Nucleus accumbens (tissue), 56 donors: ENCODE data around the gene ATP8A1.
"Not testable (repeated sequence)": the region's sequence is repeated elsewhere in the genome, so short reads cannot be mapped to it uniquely, and the experiment has no call there.

ENCODE experiments used
- DNase-seq, 56 donors: peaks; one replicate each; lab custom pipeline; 2025; lab: John Stamatoyannopoulos, UW

The ATP8A1 gene

GRCh38 chr4:42480717-42481116 lies 176.2 kb downstream of the ATP8A1 start:
- DNase-seq: no peak

GRCh38 chr4:42480281-42480680 lies 176.6 kb downstream of the ATP8A1 start:
- DNase-seq: no peak

GRCh38 chr4:42478946-42479345 lies 178.0 kb downstream of the ATP8A1 start:
- DNase-seq: no peak

- no peak for DNase-seq
These were observed 178.4 kb downstream of the ATP8A1 start for GRCh38 chr4:42478509-42478908.

- no peak for DNase-seq
These were observed 182.5 kb downstream of the ATP8A1 start for GRCh38 chr4:42474406-42474805.

DNA sequence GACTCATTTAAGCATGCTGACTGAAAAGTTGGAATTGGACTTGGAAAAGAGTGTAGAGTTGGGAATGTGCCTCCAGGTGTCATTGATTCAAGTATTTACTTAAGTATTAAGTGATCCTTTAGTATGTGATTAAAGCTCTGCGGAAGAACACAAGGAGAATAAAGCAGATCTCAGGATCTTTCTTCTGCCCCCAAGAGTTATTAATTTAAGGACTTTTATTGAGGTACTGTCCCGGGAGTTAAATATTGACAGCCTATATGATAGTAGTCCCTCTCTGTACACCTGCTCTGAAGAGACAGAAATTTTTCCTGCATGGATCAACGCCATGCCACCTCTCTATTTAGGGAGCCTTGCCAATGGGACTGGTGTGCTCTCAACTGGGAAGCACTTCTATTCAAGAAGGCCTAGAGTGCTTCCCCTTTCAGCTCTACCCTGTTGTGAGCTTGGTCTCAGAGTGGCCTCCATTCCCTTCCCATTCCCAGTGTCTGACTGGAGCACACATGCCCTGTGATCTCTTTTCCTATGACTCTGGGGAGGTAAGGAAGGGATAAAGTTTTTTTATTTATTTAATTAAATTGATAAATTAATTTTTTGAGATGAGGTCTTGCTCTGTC lies 183.7 kb downstream of the ATP8A1 start:
- no peak for DNase-seq

GRCh38 chr4:42471896-42472295 lies 185.0 kb downstream of the ATP8A1 start:
- no peak for DNase-seq

DNA sequence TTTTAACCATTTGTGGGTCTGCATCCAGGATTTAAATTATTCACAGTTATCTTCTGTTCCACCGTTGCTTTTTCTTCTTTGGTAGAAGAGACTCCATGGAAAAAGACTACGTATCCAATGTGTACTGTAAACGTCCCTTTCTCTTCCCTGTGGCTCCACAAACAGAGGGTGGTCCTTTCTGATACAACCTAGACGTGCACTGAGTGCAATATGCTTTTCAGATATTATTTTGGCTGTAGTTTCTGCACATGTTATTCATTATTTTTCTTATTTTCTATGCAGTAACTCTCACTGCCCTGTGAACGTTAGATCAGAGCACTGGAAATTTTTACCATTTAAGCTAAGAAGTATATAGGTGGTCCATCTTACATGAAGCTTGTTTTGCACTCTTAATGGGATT lies 186.9 kb downstream of the ATP8A1 start:
- DNase-seq: no peak

GRCh38 chr4:42467777-42468176 lies 189.1 kb downstream of the ATP8A1 start:
- DNase-seq: not testable (repeated sequence)

- no peak for DNase-seq
These were observed 190.5 kb downstream of the ATP8A1 start for GRCh38 chr4:42466273-42466844.

GRCh38 chr4:42464550-42465094 lies 192.3 kb downstream of the ATP8A1 start:
- peak in 4 of 56 donors; percentile 2 to 16 (median 8) for DNase-seq

DNA sequence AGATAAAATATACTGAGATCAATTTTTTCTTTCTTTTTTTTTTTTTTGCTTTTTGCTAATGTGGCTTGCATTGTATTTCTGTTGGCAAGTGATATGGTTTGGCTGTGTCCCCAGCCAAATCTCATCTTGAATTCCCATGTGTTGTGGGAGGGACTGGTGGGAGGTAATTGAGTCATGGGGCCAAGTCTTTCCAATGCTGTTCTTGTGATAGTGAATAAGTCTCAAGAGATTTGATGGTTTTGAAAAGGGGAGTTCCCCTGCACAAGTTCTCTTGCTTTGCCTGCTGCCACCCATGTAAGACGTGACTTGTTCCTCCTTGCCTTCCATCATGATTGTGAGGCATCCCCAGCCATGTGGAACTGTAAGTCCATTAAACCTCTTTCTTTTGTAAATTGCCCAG lies 195.7 kb downstream of the ATP8A1 start:
- not testable (repeated sequence) for DNase-seq

- DNase-seq: no peak
These were observed 196.9 kb downstream of the ATP8A1 start for GRCh38 chr4:42460043-42460442.

DNA sequence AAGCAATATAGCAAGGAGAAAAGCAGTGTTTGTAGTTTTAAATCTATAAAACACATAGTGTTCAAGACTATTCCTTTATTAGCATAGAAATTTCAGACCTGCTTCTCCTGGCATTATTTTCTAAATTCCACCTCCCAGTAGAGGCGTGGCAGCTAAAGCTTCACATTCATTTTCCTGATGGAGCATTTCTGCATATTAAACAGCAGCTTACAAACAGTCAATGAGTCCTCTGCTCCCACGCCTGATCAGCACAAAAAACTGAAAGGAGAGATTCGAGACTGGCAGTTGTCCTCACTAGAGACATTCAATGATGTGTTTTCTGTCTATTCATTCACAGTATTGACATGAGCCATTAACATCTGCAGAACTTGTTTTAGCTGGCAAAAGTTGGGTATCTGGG lies 198.2 kb downstream of the ATP8A1 start:
- peak in 2 of 56 donors; percentile 4 for DNase-seq

DNA sequence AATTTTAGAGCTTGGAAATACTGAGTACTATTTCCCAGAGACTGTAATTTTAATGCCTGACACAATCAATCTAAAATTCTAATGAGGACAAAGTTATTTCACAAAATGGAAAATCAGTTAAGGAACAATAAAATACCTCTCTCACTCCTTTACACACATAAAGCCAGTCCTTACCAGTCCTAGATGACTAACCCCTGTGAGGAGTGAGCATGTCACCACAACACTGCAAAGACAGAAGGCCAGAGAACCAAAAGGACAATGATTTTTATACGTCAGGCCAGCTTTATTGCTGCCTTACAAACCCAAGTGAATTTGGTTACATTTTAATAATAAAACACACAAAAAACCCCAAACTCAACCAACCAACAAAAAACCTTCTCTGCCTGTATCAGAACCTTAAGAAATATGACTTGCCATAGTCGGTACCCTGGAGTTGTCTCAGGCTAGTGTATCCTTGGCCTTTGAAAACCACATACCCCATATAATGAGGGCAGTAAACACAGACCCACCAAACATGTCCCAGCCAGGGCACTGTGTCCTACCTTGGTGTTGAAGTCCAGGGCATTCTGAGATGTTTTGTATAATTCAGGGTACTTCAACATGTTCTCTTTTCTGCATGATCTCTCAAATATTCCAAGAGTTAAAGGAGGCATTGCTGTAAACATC lies 202.0 kb downstream of the ATP8A1 start:
- no peak for DNase-seq

- DNase-seq: no peak
These were observed 203.3 kb downstream of the ATP8A1 start for GRCh38 chr4:42453612-42454011.

DNA sequence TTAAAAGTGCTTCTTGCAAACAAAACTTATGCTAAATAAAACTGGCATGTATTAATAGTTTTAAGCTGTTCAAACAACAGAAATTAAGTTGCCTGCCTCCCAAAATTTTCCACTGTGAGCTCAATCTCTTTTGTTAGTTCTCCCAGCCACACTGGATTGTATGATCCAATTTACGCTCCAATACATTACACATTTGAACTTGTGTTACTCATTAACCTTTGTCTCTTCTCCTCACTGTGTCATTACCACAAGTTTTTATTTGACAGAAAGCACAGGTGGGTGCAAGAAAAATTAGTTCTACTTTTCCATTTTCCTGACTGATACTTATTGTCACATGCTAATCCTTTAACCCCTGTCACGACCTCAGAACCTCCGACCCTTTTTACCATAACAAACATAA lies 204.1 kb downstream of the ATP8A1 start:
- DNase-seq: no peak

- no peak for DNase-seq
These were observed 210.1 kb downstream of the ATP8A1 start for GRCh38 chr4:42446823-42447222.

- no peak for DNase-seq
These were observed 211.9 kb downstream of the ATP8A1 start for GRCh38 chr4:42445038-42445437.

- DNase-seq: no peak
These were observed 214.3 kb downstream of the ATP8A1 start for GRCh38 chr4:42442601-42443000.

- no peak for DNase-seq
These were observed 216.8 kb downstream of the ATP8A1 start for GRCh38 chr4:42440083-42440482.
